CD4-positive, alpha-beta T cell treated with Interleukin-17A for 4 hours (primary cell): ENCODE results near the gene QRICH2.

ENCODE experiments used
- DNase-seq: peaks from one replicate; pipeline ENCODE4 v3.0.0-alpha.2; 2020; ENCODE audit warnings: mixed read lengths

The QRICH2 gene

GRCh38 chr17:76276461-76277299 lies 31.4 kb downstream of the QRICH2 start:
- no peak for DNase-seq

GRCh38 chr17:76276069-76276431 lies 32.0 kb downstream of the QRICH2 start:
- no peak for DNase-seq

GRCh38 chr17:76275382-76276068 lies 32.6 kb downstream of the QRICH2 start:
- no peak for DNase-seq

GRCh38 chr17:76274112-76274956 lies 33.7 kb downstream of the QRICH2 start:
- peak; percentile 20 for DNase-seq

- no peak for DNase-seq
Measured at GRCh38 chr17:76273445-76274111, 34.5 kb downstream of the QRICH2 start.

- DNase-seq: peak; percentile 40
Measured at GRCh38 chr17:76272541-76273444, 35.3 kb downstream of the QRICH2 start.

- peak; percentile 59 for DNase-seq
Measured at GRCh38 chr17:76271669-76272540, 36.2 kb downstream of the QRICH2 start.

- no peak for DNase-seq
Measured at GRCh38 chr17:76270770-76271668, 37.1 kb downstream of the QRICH2 start.

- DNase-seq: no peak
Measured at GRCh38 chr17:76270127-76270592, 37.9 kb downstream of the QRICH2 start.

- no peak for DNase-seq
Measured at GRCh38 chr17:76268991-76269981, 38.8 kb downstream of the QRICH2 start.

GRCh38 chr17:76268015-76268749 lies 39.9 kb downstream of the QRICH2 start:
- peak; percentile 80 for DNase-seq

GRCh38 chr17:76267581-76268001 lies 40.5 kb downstream of the QRICH2 start:
- peak; percentile 26 for DNase-seq

GRCh38 chr17:76267051-76267576 lies 41.0 kb downstream of the QRICH2 start:
- DNase-seq: no peak

GRCh38 chr17:76266244-76266938 lies 41.7 kb downstream of the QRICH2 start:
- DNase-seq: peak; percentile 43

- peak; percentile 70 for DNase-seq
Measured at GRCh38 chr17:76265624-76266243, 42.3 kb downstream of the QRICH2 start.
